SW480 (cell line): ENCODE measurements around the gene AHR.

Experiments used
- DNase-seq: peaks from one replicate; pipeline ENCODE4 v3.0.0-alpha.2; 2016; ENCODE audit warnings: low spot score

The AHR gene

GRCh38 chr7:17304926-17305325 is 6.5 kb downstream of the AHR start:
- DNase-seq: peak; percentile 22

- no peak for DNase-seq
These were observed 7.1 kb downstream of the AHR start for GRCh38 chr7:17305387-17306171.

DNA sequence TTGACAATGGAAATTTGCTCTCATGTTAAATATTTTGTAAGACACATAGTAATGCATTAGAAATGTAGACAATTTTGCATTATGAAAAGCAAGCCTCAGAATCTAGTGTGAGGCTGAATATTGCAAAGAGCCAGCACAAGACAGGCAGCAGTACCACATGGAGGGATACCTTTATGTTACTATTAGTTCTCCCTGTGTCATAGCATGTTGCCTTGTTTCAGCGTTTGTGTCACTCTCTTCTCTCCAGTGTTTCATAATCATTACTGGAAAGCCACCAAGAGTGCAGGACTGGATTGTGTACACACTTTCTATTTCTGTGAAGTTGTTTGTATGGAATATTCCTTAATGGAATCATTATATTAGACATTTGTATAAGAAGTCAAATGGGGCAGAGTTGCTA is 8.5 kb downstream of the AHR start:
- no peak for DNase-seq

- no peak for DNase-seq
These were observed 9.1 kb downstream of the AHR start for GRCh38 chr7:17307558-17307957.

GRCh38 chr7:17307969-17308648 is 9.7 kb downstream of the AHR start:
- peak; percentile 22 for DNase-seq

DNA sequence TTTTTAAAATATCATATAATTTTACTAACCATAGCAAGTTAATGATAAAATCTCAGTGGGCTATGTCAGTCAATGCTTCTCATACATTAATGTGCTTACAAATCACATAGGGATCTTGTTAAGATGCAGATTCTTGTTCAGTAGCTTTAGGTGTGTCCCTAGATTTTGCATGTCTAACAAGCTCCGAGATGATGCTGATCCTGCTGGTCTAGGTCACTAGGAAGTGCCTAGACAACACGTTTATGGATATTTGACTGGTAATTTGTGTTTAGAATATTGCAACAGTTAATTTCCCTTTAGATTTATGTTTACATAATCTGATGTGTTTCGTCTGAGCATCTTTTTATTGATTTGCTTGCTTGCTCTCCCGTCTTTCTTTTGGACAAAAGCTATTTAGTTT is 12.7 kb downstream of the AHR start:
- no peak for DNase-seq

GRCh38 chr7:17311952-17312351 is 13.5 kb downstream of the AHR start:
- DNase-seq: no peak

GRCh38 chr7:17312641-17313040 is 14.2 kb downstream of the AHR start:
- DNase-seq: no peak

- DNase-seq: no peak
These were observed 14.7 kb downstream of the AHR start for GRCh38 chr7:17313194-17313593.

- no peak for DNase-seq
These were observed 17.5 kb downstream of the AHR start for GRCh38 chr7:17315974-17316373.

DNA sequence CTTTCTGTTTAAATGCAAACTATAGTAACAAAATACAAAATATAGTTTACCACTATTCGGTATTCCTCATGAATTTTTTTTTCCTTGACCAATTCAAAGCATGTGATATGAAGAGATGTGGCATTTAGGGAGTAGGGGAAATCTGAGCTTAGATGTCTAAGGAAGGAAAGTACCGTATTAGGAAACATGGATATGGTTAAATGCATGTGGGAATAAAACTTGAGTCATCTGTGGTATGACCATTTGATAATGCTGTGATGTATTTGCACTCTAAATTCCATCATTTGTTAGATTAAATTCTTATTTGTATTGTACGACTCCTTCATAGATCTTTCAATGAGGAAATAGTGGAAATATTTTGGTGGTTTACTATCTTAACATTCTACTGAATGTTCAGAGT is 19.7 kb downstream of the AHR start:
- no peak for DNase-seq

GRCh38 chr7:17319164-17320101 is 21.0 kb downstream of the AHR start:
- no peak for DNase-seq

- no peak for DNase-seq
These were observed 21.6 kb downstream of the AHR start for GRCh38 chr7:17320102-17320497.

DNA sequence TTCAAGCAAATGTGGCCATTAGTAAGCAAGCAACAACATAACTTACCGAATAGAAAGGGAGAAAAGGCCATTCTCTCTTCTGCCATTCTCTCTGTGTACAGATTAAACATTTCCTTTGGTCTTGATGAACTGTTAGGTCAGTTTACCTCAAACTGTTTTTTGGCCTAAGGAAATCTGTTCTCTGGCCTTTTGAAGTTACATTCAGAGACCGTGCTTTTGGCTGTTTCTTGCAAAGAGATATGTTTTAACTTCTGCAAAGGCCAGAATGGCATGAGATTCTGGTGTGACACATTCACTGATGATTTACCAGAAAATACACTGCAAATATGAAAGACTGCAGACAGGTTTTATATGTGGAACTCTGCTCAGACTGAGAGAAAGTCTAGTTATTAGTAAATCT is 22.2 kb downstream of the AHR start:
- no peak for DNase-seq

DNA sequence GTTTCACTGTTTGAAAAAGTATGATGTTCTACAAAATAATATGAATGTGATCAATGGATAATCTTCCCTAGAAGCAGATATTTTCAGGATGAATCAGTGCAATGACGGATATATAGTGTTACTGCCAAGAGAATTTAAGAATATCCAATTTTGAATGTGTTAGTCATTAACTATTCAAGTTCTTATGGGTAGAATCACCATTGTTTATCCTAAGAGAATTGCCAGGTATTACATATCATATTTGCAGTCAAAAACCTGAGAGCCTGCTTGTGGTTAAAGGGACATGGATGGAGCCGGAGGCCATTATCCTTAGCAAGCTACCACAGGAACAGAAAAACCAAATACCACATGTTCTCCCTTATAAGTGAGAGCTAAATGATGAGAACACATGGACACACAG is 26.9 kb downstream of the AHR start:
- DNase-seq: peak; percentile 42

GRCh38 chr7:17326378-17326777 is 27.9 kb downstream of the AHR start:
- DNase-seq: no peak

GRCh38 chr7:17328641-17329040 is 30.2 kb downstream of the AHR start:
- no peak for DNase-seq

DNA sequence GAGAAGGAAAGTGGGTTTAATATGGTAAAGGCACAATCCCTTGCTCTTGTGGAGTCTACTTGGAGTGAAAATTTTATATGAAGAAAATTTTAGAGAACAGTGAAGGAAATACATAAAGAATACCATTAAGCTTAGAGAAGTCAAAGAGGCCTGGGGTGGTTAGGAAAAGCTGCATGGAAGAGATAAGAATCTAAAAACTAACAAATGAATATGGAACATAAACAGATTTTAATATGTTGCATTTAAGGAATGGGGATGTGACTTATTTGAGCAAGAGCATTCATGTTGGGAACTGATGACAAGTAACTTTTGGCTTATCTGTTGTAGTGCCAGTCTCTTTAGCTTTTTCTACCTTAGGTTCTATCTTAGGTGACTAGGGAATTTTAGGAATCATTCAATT is 31.0 kb downstream of the AHR start:
- DNase-seq: no peak

GRCh38 chr7:17331891-17332501 is 33.5 kb downstream of the AHR start:
- no peak for DNase-seq

DNA sequence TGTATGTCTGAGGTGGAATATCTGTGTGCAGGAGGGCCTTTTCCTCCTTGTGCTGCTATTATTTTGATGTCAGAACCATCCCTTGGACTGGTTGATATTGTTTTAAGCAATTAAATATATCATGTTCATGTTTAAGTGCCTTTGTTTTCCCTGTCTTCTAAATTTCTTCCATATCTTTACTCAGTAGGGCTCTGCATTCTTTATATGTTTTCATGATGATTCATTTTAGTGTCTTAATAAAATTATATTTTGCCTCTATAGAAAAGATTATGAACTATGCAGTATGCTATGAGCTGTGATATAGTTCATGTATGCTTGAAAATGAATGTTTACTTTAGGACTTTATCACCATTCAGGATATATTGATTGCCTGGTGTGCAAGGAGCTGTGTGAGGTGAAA is 34.8 kb downstream of the AHR start:
- no peak for DNase-seq

GRCh38 chr7:17336168-17336567 is 37.7 kb downstream of the AHR start:
- DNase-seq: no peak

- no peak for DNase-seq
These were observed 40.7 kb downstream of the AHR start for GRCh38 chr7:17339139-17339538.
